ENCODE measurements around the gene HAGH. TPM values are rescaled to one million over a fixed set of nuclear protein-coding genes. Genes with fewer than 3 reads are reported as not detected.
"Not testable (repeated sequence)": the region's sequence is repeated elsewhere in the genome, so short reads cannot be mapped to it uniquely, and the experiment has no call there.

Gene HAGH
- total RNA-seq, 1 experiment from 2014 or later, result 120 TPM

- Histone ChIP-seq H3K9me3 (no peaks in the 10 kb centered on the region), H3K27me3 (no peaks in the 10 kb centered on the region), H3K36me3 (peaks cover 25% of the 10 kb centered on the region), H3K4me3 (no peak overlapping the region)
- no peak for DNase-seq
Observed at GRCh38 chr16:1818873-1819525, 7.6 kb downstream of the HAGH start.

- Histone ChIP-seq H3K27me3 (no peaks in the 10 kb centered on the region), H3K9me3 (no peaks in the 10 kb centered on the region), H3K36me3 (peaks cover 28% of the 10 kb centered on the region), H3K4me3 (no peak overlapping the region)
- no peak for DNase-seq
Observed at GRCh38 chr16:1818204-1818872, 8.3 kb downstream of the HAGH start.

- no peak for DNase-seq
- H3K27me3 ChIP-seq, result no peaks in the 10 kb centered on the region
- H3K9me3 ChIP-seq, result no peaks in the 10 kb centered on the region
- H3K4me3 ChIP-seq, result no peak overlapping the region
- H3K36me3 ChIP-seq, result peaks cover 30% of the 10 kb centered on the region
Observed at GRCh38 chr16:1817716-1818115, 8.9 kb downstream of the HAGH start.

- Histone ChIP-seq H3K9me3 (no peaks in the 10 kb centered on the region), H3K4me3 (no peak overlapping the region), H3K36me3 (peaks cover 28% of the 10 kb centered on the region), H3K27me3 (no peaks in the 10 kb centered on the region)
- no peak for DNase-seq
Observed at GRCh38 chr16:1817276-1817589, 9.4 kb downstream of the HAGH start.

- Histone ChIP-seq H3K27me3 (no peaks in the 10 kb centered on the region), H3K9me3 (no peaks in the 10 kb centered on the region), H3K4me3 (no peak overlapping the region), H3K36me3 (peaks cover 24% of the 10 kb centered on the region)
- DNase-seq, result no peak
Observed at GRCh38 chr16:1816396-1817275, 10.0 kb downstream of the HAGH start.

- Histone ChIP-seq H3K4me3 (no peak overlapping the region), H3K36me3 (peaks cover 24% of the 10 kb centered on the region), H3K27me3 (no peaks in the 10 kb centered on the region), H3K9me3 (no peaks in the 10 kb centered on the region)
- DNase-seq, result no peak
Observed at GRCh38 chr16:1815461-1815860, 11.2 kb downstream of the HAGH start.

GRCh38 chr16:1812732-1813163 lies 13.9 kb downstream of the HAGH start:
- Histone ChIP-seq H3K4me3 (no peak overlapping the region), H3K27me3 (no peaks in the 10 kb centered on the region), H3K9me3 (no peaks in the 10 kb centered on the region), H3K36me3 (peaks cover 45% of the 10 kb centered on the region)
- DNase-seq, result peak; percentile 92

- DNase-seq, result no peak
- peaks cover 53% of the 10 kb centered on the region for H3K36me3 ChIP-seq
- H3K9me3 ChIP-seq, result 0 out of 2 replicates have a peak, but pooled peaks cover 7% of the 10 kb centered on the region
- H3K4me3 ChIP-seq, result no peak overlapping the region
- no peaks in the 10 kb centered on the region for H3K27me3 ChIP-seq
Observed at GRCh38 chr16:1810536-1810935, 16.1 kb downstream of the HAGH start.

- Histone ChIP-seq H3K27me3 (no peaks in the 10 kb centered on the region), H3K36me3 (peaks cover 51% of the 10 kb centered on the region), H3K4me3 (no peak overlapping the region), H3K9me3 (0 out of 2 replicates have a peak, but pooled peaks cover 7% of the 10 kb centered on the region)
- no peak for DNase-seq
Observed at GRCh38 chr16:1810106-1810505, 16.5 kb downstream of the HAGH start.

GRCh38 chr16:1809281-1809801 lies 17.3 kb downstream of the HAGH start:
- Histone ChIP-seq H3K4me3 (no peak overlapping the region), H3K27me3 (no peaks in the 10 kb centered on the region), H3K9me3 (0 out of 2 replicates have a peak, but pooled peaks cover 7% of the 10 kb centered on the region), H3K36me3 (peaks cover 53% of the 10 kb centered on the region)
- DNase-seq, result no peak

GRCh38 chr16:1808691-1809090 lies 17.9 kb downstream of the HAGH start:
- Histone ChIP-seq H3K4me3 (no peak overlapping the region), H3K9me3 (0 out of 2 replicates have a peak, but pooled peaks cover 7% of the 10 kb centered on the region), H3K36me3 (peaks cover 49% of the 10 kb centered on the region), H3K27me3 (no peaks in the 10 kb centered on the region)
- DNase-seq, result no peak

GRCh38 chr16:1807626-1808025 lies 19.0 kb downstream of the HAGH start:
- no peak for DNase-seq
- Histone ChIP-seq H3K9me3 (0 out of 2 replicates have a peak, but pooled peaks cover 7% of the 10 kb centered on the region), H3K4me3 (no peak overlapping the region), H3K27me3 (no peaks in the 10 kb centered on the region), H3K36me3 (peaks cover 46% of the 10 kb centered on the region)

GRCh38 chr16:1800701-1801100 lies 25.9 kb downstream of the HAGH start:
- DNase-seq, result no peak
- Histone ChIP-seq H3K4me3 (no peak overlapping the region), H3K9me3 (peaks cover 11% of the 10 kb centered on the region), H3K36me3 (peaks cover 6% of the 10 kb centered on the region), H3K27me3 (no peaks in the 10 kb centered on the region)

GRCh38 chr16:1799263-1799662 lies 27.4 kb downstream of the HAGH start:
- H3K36me3 ChIP-seq, H3K4me3 ChIP-seq, DNase-seq, H3K27me3 ChIP-seq: not testable (repeated sequence)
- H3K9me3 ChIP-seq, result peaks cover 11% of the 10 kb centered on the region

- no peaks in the 10 kb centered on the region for H3K27me3 ChIP-seq
- H3K9me3 ChIP-seq, result peaks cover 11% of the 10 kb centered on the region
- H3K4me3 ChIP-seq, result no peak overlapping the region
- no peak for DNase-seq
- peaks cover 4% of the 10 kb centered on the region; the same call in 1 of the 2 replicates for H3K36me3 ChIP-seq
Observed at GRCh38 chr16:1794908-1795666, 31.5 kb downstream of the HAGH start.

- Histone ChIP-seq H3K27me3 (no peaks in the 10 kb centered on the region), H3K4me3 (no peak overlapping the region), H3K9me3 (peaks cover 10% of the 10 kb centered on the region), H3K36me3 (peaks cover 5% of the 10 kb centered on the region; the same call in 1 of the 2 replicates)
- DNase-seq, result no peak
Observed at GRCh38 chr16:1794221-1794871, 32.3 kb downstream of the HAGH start.
